ENCODE results near the gene CREB5. TPM values are rescaled to one million over a fixed set of nuclear protein-coding genes. Genes with fewer than 3 reads are reported as not detected.

Gene CREB5
- total RNA-seq, 2 experiments from 2014 or later: 0.19 to 0.22 TPM

- peaks cover 16% of the 10 kb centered on the region for H3K27me3 Mint-ChIP-seq
- intact Hi-C loops (cut with DNase I, micrococcal nuclease): no loop called here
- H3K9me3 ChIP-seq (ENCODE audit: control insufficient read depth in 1 of 2, insufficient read depth in 1 of 2, low read length in 2 of 2): peaks cover 0 to 4% of the 10 kb centered on the region in 2 experiments
- no peak for TF ChIP-seq CTCF (IDR thresholded peaks at IDR 0.05)
- no peaks in the 10 kb centered on the region for H3K4me1 Mint-ChIP-seq (ENCODE audit: low read depth)
- H3K4me3 ChIP-seq (ENCODE audit: low read length): no peak overlapping the region
- no peaks in the 10 kb centered on the region for H3K4me1 ChIP-seq (ENCODE audit: insufficient read depth, low read length)
- no peak overlapping the region for H3K27ac Mint-ChIP-seq
- no peak for ATAC-seq (ENCODE audit: poor library complexity)
- H3K36me3 Mint-ChIP-seq (ENCODE audit: low read depth): no peaks in the 10 kb centered on the region
- H3K4me3 Mint-ChIP-seq: no peak overlapping the region
- POLR2A ChIA-PET: no interaction called here
- peaks cover 0 to 2% of the 10 kb centered on the region in 2 experiments for H3K27me3 ChIP-seq (ENCODE audit: control insufficient read depth in 1 of 2, insufficient read depth in 2 of 2, low read length in 2 of 2)
- no peaks in the 10 kb centered on the region for H3K36me3 ChIP-seq (ENCODE audit: insufficient read depth, low read length)
- no peak for DNase-seq
- CTCF ChIA-PET: no interaction called here
- no peak overlapping the region for H3K27ac ChIP-seq (ENCODE audit: low read depth in 1 of 2, low read length in 2 of 2)
- no peaks in the 10 kb centered on the region for H3K9me3 Mint-ChIP-seq
Measured at GRCh38 chr7:28871631-28872030, 459.3 kb downstream of the CREB5 start.

DNA sequence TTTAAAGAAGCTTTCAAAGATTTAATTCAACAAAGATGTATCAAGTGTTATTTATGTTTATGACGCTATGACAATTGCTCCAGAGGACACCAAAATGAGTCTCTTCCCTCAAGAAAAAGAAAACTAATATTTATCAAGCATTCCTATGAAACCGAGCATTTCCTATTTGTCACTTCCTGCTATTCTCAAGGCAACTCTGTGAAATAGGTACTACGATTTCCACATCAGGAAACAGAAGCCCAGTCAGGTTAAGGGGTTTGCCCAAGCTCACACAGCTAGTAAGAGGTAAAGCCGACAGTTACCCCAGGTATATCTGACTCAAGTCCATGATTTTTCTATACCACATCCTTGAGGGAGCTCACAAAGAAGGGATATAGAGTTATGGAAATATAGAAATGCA lies 459.9 kb downstream of the CREB5 start:
- CTCF ChIA-PET: no interaction called here
- POLR2A ChIA-PET: no interaction called here
- H3K27me3 ChIP-seq (ENCODE audit: control insufficient read depth in 1 of 2, insufficient read depth in 2 of 2, low read length in 2 of 2): peaks cover 0 to 2% of the 10 kb centered on the region in 2 experiments
- H3K27me3 Mint-ChIP-seq: peaks cover 15% of the 10 kb centered on the region
- H3K4me3 Mint-ChIP-seq: no peak overlapping the region
- ATAC-seq (ENCODE audit: poor library complexity) (no peak), DNase-seq (no peak)
- H3K36me3 ChIP-seq (ENCODE audit: insufficient read depth, low read length): no peaks in the 10 kb centered on the region
- H3K27ac Mint-ChIP-seq: no peak overlapping the region
- no peaks in the 10 kb centered on the region for H3K4me1 Mint-ChIP-seq (ENCODE audit: low read depth)
- H3K4me3 ChIP-seq (ENCODE audit: low read length): no peak overlapping the region
- H3K36me3 Mint-ChIP-seq (ENCODE audit: low read depth): no peaks in the 10 kb centered on the region
- intact Hi-C loops (cut with DNase I, micrococcal nuclease): no loop called here
- H3K27ac ChIP-seq (ENCODE audit: low read depth in 1 of 2, low read length in 2 of 2): no peak overlapping the region
- peaks cover 0 to 4% of the 10 kb centered on the region in 2 experiments for H3K9me3 ChIP-seq (ENCODE audit: control insufficient read depth in 1 of 2, insufficient read depth in 1 of 2, low read length in 2 of 2)
- no peaks in the 10 kb centered on the region for H3K4me1 ChIP-seq (ENCODE audit: insufficient read depth, low read length)
- H3K9me3 Mint-ChIP-seq: no peaks in the 10 kb centered on the region
- no peak for TF ChIP-seq CTCF (IDR thresholded peaks at IDR 0.05)

DNA sequence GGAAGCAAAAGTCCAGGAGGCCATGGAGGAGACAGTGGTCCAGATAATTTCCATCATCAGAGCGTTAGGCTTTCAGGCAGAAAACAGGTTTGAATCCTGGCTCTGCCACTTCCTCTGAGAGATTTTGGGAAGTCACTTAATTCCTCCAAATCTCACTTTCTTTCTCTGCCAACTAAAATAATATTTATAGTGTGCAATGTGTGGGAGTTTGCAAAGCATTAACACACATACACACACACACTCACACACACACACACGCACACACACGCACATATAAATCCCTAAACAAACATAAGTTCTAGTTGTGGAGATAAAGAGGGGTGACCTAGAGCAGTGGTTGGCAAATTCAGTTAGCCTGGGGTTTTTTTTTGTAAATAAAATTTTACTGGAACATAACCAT lies 461.0 kb downstream of the CREB5 start:
- Histone ChIP-seq H3K36me3 (ENCODE audit: insufficient read depth, low read length) (no peaks in the 10 kb centered on the region), H3K27ac (ENCODE audit: low read depth in 1 of 2, low read length in 2 of 2) (no peak overlapping the region), H3K9me3 (ENCODE audit: control insufficient read depth in 1 of 2, insufficient read depth in 1 of 2, low read length in 2 of 2) (peaks cover 0 to 4% of the 10 kb centered on the region in 2 experiments), H3K27me3 (ENCODE audit: control insufficient read depth in 1 of 2, insufficient read depth in 2 of 2, low read length in 2 of 2) (peaks cover 0 to 2% of the 10 kb centered on the region in 2 experiments), H3K4me3 (ENCODE audit: low read length) (no peak overlapping the region), H3K4me1 (ENCODE audit: insufficient read depth, low read length) (no peaks in the 10 kb centered on the region)
- Mint-ChIP-seq H3K4me1 (ENCODE audit: low read depth) (no peaks in the 10 kb centered on the region), H3K9me3 (no peaks in the 10 kb centered on the region), H3K27me3 (peaks cover 14% of the 10 kb centered on the region), H3K36me3 (ENCODE audit: low read depth) (no peaks in the 10 kb centered on the region), H3K27ac (no peak overlapping the region), H3K4me3 (no peak overlapping the region)
- ATAC-seq (ENCODE audit: poor library complexity) (no peak), DNase-seq (no peak)
- intact Hi-C loops (cut with DNase I, micrococcal nuclease): no loop called here
- ChIA-PET CTCF (no interaction called here), POLR2A (no interaction called here)
- TF ChIP-seq CTCF (IDR thresholded peaks at IDR 0.05): no peak
